Measurements from ENCODE around the gene ZNF709.
"Not testable (repeated sequence)": the region's sequence is repeated elsewhere in the genome, so short reads cannot be mapped to it uniquely, and the experiment has no call there.

The ZNF709 gene

GRCh38 chr19:12450844-12451243 lies 33.8 kb downstream of the ZNF709 start:
- no peak for DNase-seq

- no peak for DNase-seq
These were observed 35.8 kb downstream of the ZNF709 start for GRCh38 chr19:12448808-12449207.

GRCh38 chr19:12440541-12441316 lies 43.9 kb downstream of the ZNF709 start, which contains the start of gene ZNF443:
Gene ZNF443, minus strand, starts transcription at chr19:12441021. Its CDS starts 107 bp downstream, at chr19:12440914.
- DNase-seq, result peak; percentile 95 to 96

- DNase-seq, result not testable (repeated sequence)
These were observed 44.7 kb downstream of the ZNF709 start for GRCh38 chr19:12439686-12440540.

GRCh38 chr19:12430726-12431299 lies 53.8 kb downstream of the ZNF709 start:
- DNase-seq, result not testable (repeated sequence)

GRCh38 chr19:12425888-12426274 lies 58.7 kb downstream of the ZNF709 start:
- no peak for DNase-seq

GRCh38 chr19:12425236-12425887 lies 59.3 kb downstream of the ZNF709 start:
- DNase-seq, result no peak

GRCh38 chr19:12417273-12417672 lies 67.3 kb downstream of the ZNF709 start:
- DNase-seq, result not testable (repeated sequence)

- no peak for DNase-seq
These were observed 72.7 kb downstream of the ZNF709 start for GRCh38 chr19:12411893-12412292.
